B cell (primary cell): Measurements from ENCODE around the gene WNT1.
A peak's percentile ranks its signal among the peaks of the same experiment; 100 is the strongest.

Experiments
- CTCF ChIP-seq: fragments of 200-600 bp; IDR thresholded peaks from one replicate; pipeline ENCODE4 v1.8.0; 2022; ENCODE audit warnings: antibody characterized with exemption, mild to moderate bottlenecking
- EZH2 ChIP-seq: IDR thresholded peaks from 2 replicates; pipeline ENCODE4 v1.6.1; 2012; ENCODE audit warnings: borderline replicate concordance, low read depth, mild to moderate bottlenecking, moderate library complexity, low read length; ENCODE audit not compliant: insufficient read depth, poor library complexity, severe bottlenecking

- TF ChIP-seq CTCF (peak; percentile 75), EZH2 (no peak)
Measured at GRCh38 chr12:48996794-48997718, 18.9 kb downstream of the WNT1 start.
